ENCODE data around the gene CLEC20A.

CLEC20A gene

GRCh38 chr1:178494569-178494971 lies 2.2 kb downstream of the CLEC20A start:
- Histone ChIP-seq H2AFZ (ENCODE audit: low read depth) (no peak overlapping the region), H3K4me2 (no peak overlapping the region)

GRCh38 chr1:178493301-178493741 lies 3.4 kb downstream of the CLEC20A start:
- no peak for TF ChIP-seq CTCF (conservative IDR thresholded peaks at IDR 0.05; ENCODE audit: low read depth, low read length)
- no peaks in the 10 kb centered on the region for H3K27me3 ChIP-seq (ENCODE audit: insufficient read depth, low read depth)
- H3K27ac ChIP-seq: no peak overlapping the region
- no peak overlapping the region for H3K9ac ChIP-seq
- H3K4me2 ChIP-seq: no peak overlapping the region
- no peak overlapping the region for H3K4me3 ChIP-seq (IDR thresholded peaks at IDR 0.05; ENCODE audit: insufficient read depth, low read depth, low read length)
- H2AFZ ChIP-seq (ENCODE audit: low read depth): no peak overlapping the region
- no peaks in the 10 kb centered on the region for H3K36me3 ChIP-seq (ENCODE audit: insufficient read depth)
- H4K20me1 ChIP-seq (ENCODE audit: insufficient read depth): no peaks in the 10 kb centered on the region
- H3K79me2 ChIP-seq (ENCODE audit: insufficient read depth, low read depth): no peaks in the 10 kb centered on the region
- H3K4me1 ChIP-seq (ENCODE audit: low read depth, poor library complexity, severe bottlenecking): no peaks in the 10 kb centered on the region

More at GRCh38 chr1:178494569-178494971, 2.2 kb downstream of the CLEC20A start:
- Histone ChIP-seq H3K79me2 (ENCODE audit: insufficient read depth, low read depth) (no peaks in the 10 kb centered on the region), H3K36me3 (ENCODE audit: insufficient read depth) (no peaks in the 10 kb centered on the region), H3K4me1 (ENCODE audit: low read depth, poor library complexity, severe bottlenecking) (no peaks in the 10 kb centered on the region), H3K4me3 (IDR thresholded peaks at IDR 0.05; ENCODE audit: insufficient read depth, low read depth, low read length) (no peak overlapping the region), H3K27me3 (ENCODE audit: insufficient read depth, low read depth) (no peaks in the 10 kb centered on the region), H4K20me1 (ENCODE audit: insufficient read depth) (no peaks in the 10 kb centered on the region), H3K9ac (no peak overlapping the region), H3K27ac (no peak overlapping the region)
- TF ChIP-seq CTCF (conservative IDR thresholded peaks at IDR 0.05; ENCODE audit: low read depth, low read length): no peak

GRCh38 chr1:178492341-178492740 lies 4.4 kb downstream of the CLEC20A start:
- Histone ChIP-seq H3K4me1 (ENCODE audit: low read depth, poor library complexity, severe bottlenecking) (no peaks in the 10 kb centered on the region), H3K27me3 (ENCODE audit: insufficient read depth, low read depth) (no peaks in the 10 kb centered on the region), H3K79me2 (ENCODE audit: insufficient read depth, low read depth) (no peaks in the 10 kb centered on the region), H3K27ac (no peak overlapping the region), H3K36me3 (ENCODE audit: insufficient read depth) (no peaks in the 10 kb centered on the region), H3K4me3 (IDR thresholded peaks at IDR 0.05; ENCODE audit: insufficient read depth, low read depth, low read length) (no peak overlapping the region), H2AFZ (ENCODE audit: low read depth) (no peak overlapping the region), H3K4me2 (no peak overlapping the region), H3K9ac (no peak overlapping the region), H4K20me1 (ENCODE audit: insufficient read depth) (no peaks in the 10 kb centered on the region)
- no peak for TF ChIP-seq CTCF (conservative IDR thresholded peaks at IDR 0.05; ENCODE audit: low read depth, low read length)

GRCh38 chr1:178491721-178492120 lies 5.0 kb downstream of the CLEC20A start:
- Histone ChIP-seq H3K79me2 (ENCODE audit: insufficient read depth, low read depth) (no peaks in the 10 kb centered on the region), H3K4me2 (no peak overlapping the region), H4K20me1 (ENCODE audit: insufficient read depth) (no peaks in the 10 kb centered on the region)

More at GRCh38 chr1:178491721-178492120, 5.0 kb downstream of the CLEC20A start:
- no peaks in the 10 kb centered on the region for H3K4me1 ChIP-seq (ENCODE audit: low read depth, poor library complexity, severe bottlenecking)
- no peaks in the 10 kb centered on the region for H3K36me3 ChIP-seq (ENCODE audit: insufficient read depth)
- TF ChIP-seq CTCF (conservative IDR thresholded peaks at IDR 0.05; ENCODE audit: low read depth, low read length): no peak
- no peak overlapping the region for H3K27ac ChIP-seq
- no peak overlapping the region for H3K4me3 ChIP-seq (IDR thresholded peaks at IDR 0.05; ENCODE audit: insufficient read depth, low read depth, low read length)
- no peaks in the 10 kb centered on the region for H3K27me3 ChIP-seq (ENCODE audit: insufficient read depth, low read depth)
- no peak overlapping the region for H2AFZ ChIP-seq (ENCODE audit: low read depth)
- H3K9ac ChIP-seq: no peak overlapping the region
